Measurements from ENCODE around the gene LRRFIP1. TPM values are rescaled to one million over a fixed set of nuclear protein-coding genes. Genes with fewer than 3 reads are reported as not detected.

Gene LRRFIP1
- total RNA-seq, 1 donor from 2014 or later: 134 TPM

- no peak for TF ChIP-seq CTCF (IDR thresholded peaks at IDR 0.05)
- Mint-ChIP-seq H3K4me3 (no peak overlapping the region), H3K9me3 (no peaks in the 10 kb centered on the region), H3K27ac (no peak overlapping the region), H3K4me1 (peaks cover 37% of the 10 kb centered on the region), H3K27me3 (no peaks in the 10 kb centered on the region), H3K36me3 (ENCODE audit: low read depth) (no peaks in the 10 kb centered on the region)
- DNase-seq (no peak), ATAC-seq (ENCODE audit: low read depth) (no peak)
- CTCF ChIA-PET: no interaction called here
- POLR2A ChIA-PET: interaction anchor here (2.3 to 10.8 kb wide), 2 partner anchors 8 to 12 kb away, joined by 6 to 241 read pairs; no protein-coding TSS in a partner anchor
- intact Hi-C loops (cut with micrococcal nuclease): no loop called here
These were observed 53.5 kb downstream of the LRRFIP1 start for GRCh38 chr2:237680702-237681478.

- CTCF ChIA-PET: interaction anchor here (1.4 kb wide), 1 partner anchor 9 kb away, joined by 4 read pairs; no protein-coding TSS in a partner anchor
- Mint-ChIP-seq H3K27ac (no peak overlapping the region), H3K4me1 (peaks cover 37% of the 10 kb centered on the region), H3K9me3 (no peaks in the 10 kb centered on the region), H3K4me3 (no peak overlapping the region), H3K36me3 (ENCODE audit: low read depth) (no peaks in the 10 kb centered on the region), H3K27me3 (no peaks in the 10 kb centered on the region)
- no peak for DNase-seq
- no peak for ATAC-seq (ENCODE audit: low read depth)
- no peak for TF ChIP-seq CTCF (IDR thresholded peaks at IDR 0.05)
- POLR2A ChIA-PET: interaction anchor here (1.0 to 2.3 kb wide), 4 partner anchors 9 to 19 kb away, joined by 4 to 7 read pairs (median 5); no protein-coding TSS in a partner anchor
- intact Hi-C loops (cut with micrococcal nuclease): no loop called here
These were observed 54.8 kb downstream of the LRRFIP1 start for GRCh38 chr2:237682151-237682550.

- CTCF ChIA-PET: interaction anchor here (0.7 to 1.4 kb wide), 2 partner anchors 9 to 11 kb away, joined by 4 read pairs; no protein-coding TSS in a partner anchor
- DNase-seq (no peak), ATAC-seq (ENCODE audit: low read depth) (no peak)
- Mint-ChIP-seq H3K4me3 (no peak overlapping the region), H3K27me3 (no peaks in the 10 kb centered on the region), H3K36me3 (ENCODE audit: low read depth) (no peaks in the 10 kb centered on the region), H3K9me3 (no peaks in the 10 kb centered on the region), H3K4me1 (peaks cover 37% of the 10 kb centered on the region), H3K27ac (no peak overlapping the region)
- TF ChIP-seq CTCF (IDR thresholded peaks at IDR 0.05): no peak
- intact Hi-C loops (cut with micrococcal nuclease): no loop called here
- POLR2A ChIA-PET: interaction anchor here (1.0 to 2.3 kb wide), 4 partner anchors 8 to 18 kb away, joined by 4 to 7 read pairs (median 5); no protein-coding TSS in a partner anchor
These were observed 55.7 kb downstream of the LRRFIP1 start for GRCh38 chr2:237682856-237683670.

GRCh38 chr2:237685408-237685807, 58.0 kb downstream of the LRRFIP1 start:
- no peaks in the 10 kb centered on the region for H3K27me3 Mint-ChIP-seq
- H3K27ac Mint-ChIP-seq: no peak overlapping the region
- DNase-seq: no peak
- intact Hi-C loops (cut with micrococcal nuclease): no loop called here
- CTCF ChIA-PET: interaction anchor here (1.5 kb wide), 1 partner anchor 12 kb away, joined by 5 read pairs; no protein-coding TSS in a partner anchor
- ATAC-seq (ENCODE audit: low read depth): no peak
- no peak for TF ChIP-seq CTCF (IDR thresholded peaks at IDR 0.05)
- no peak overlapping the region for H3K4me3 Mint-ChIP-seq
- H3K9me3 Mint-ChIP-seq: no peaks in the 10 kb centered on the region
- peaks cover 46% of the 10 kb centered on the region for H3K4me1 Mint-ChIP-seq
- POLR2A ChIA-PET: no interaction called here
- no peaks in the 10 kb centered on the region for H3K36me3 Mint-ChIP-seq (ENCODE audit: low read depth)

All from activated B cell treated with CpG ODN at 0.5 μM for 24 hours (primary cell).